T-helper 17 cell (primary cell): Measurements from ENCODE around the gene GDI2. TPM values are rescaled to one million over a fixed set of nuclear protein-coding genes. Genes with fewer than 3 reads are reported as not detected.

Source experiments
- ATAC-seq: fragments of 150-1000 bp; cut with Tn5 transposase; 2 replicates; pipeline ENCODE4 v1.10.0; 2021; ENCODE audit warnings: mild to moderate bottlenecking, moderate library complexity
- DNase-seq, 3 donors: peaks; one replicate each; pipeline versions ENCODE4 v3.0.0 to v3.0.0-alpha.2; 2020 to 2021
- H3K9me3 ChIP-seq: one replicate; pipeline ENCODE4 v1.7.0; 2013; ENCODE audit warnings: low read length, mild to moderate bottlenecking; ENCODE audit not compliant: control insufficient read depth, poor library complexity, severe bottlenecking
- H3K27ac Mint-ChIP-seq: one replicate; pipeline ENCODE4 v1.8.0; 2022; ENCODE audit warnings: mild to moderate bottlenecking, moderate library complexity, mixed read lengths
- H3K27me3 Mint-ChIP-seq: one replicate; pipeline ENCODE4 v1.8.0; 2022; ENCODE audit warnings: mixed read lengths
- H3K36me3 Mint-ChIP-seq: one replicate; pipeline ENCODE4 v1.8.0; 2022; ENCODE audit warnings: low read depth, mixed read lengths
- H3K4me1 Mint-ChIP-seq: one replicate; pipeline ENCODE4 v1.8.0; 2022; ENCODE audit warnings: mild to moderate bottlenecking, mixed read lengths
- H3K4me3 Mint-ChIP-seq: one replicate; pipeline ENCODE4 v1.8.0; 2022; ENCODE audit warnings: mild to moderate bottlenecking, moderate library complexity, mixed read lengths
- total RNA-seq, 4 donors: library from RNA in 2 of 4; stranded (reverse) in 2 of 4; gene quantifications; one replicate each; pipeline ENCODE4 v1.2.3 and lab custom pipeline; 2022 to 2026

Gene GDI2
- total RNA-seq, 2 donors from 2014 or later = 95.5 to 109 TPM

DNA sequence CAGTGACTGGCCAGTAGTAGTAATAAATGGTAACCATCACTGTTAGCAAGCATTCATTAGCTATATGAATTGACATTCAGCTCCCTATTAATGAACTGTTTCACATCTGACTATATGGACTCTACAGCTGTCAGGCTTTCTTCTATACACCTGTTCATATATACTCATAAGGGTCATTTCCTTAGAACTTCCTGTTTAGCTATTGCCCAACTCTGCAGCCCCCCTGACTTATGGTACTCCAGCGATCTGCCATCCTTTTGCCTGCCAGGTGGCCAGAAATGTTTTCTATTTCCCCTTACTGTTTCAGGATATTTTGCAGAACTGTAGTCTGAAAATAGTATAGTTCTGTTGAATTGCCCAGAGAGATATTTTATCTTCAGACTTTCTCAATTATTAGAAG, 72.0 kb downstream of the GDI2 start:
- peaks cover 18% of the 10 kb centered on the region for H3K4me1 Mint-ChIP-seq
- peak overlapping the region; percentile 82 for H3K27ac Mint-ChIP-seq
- H3K27me3 Mint-ChIP-seq = no peaks in the 10 kb centered on the region
- DNase-seq (no peak), ATAC-seq (no peak)
- H3K9me3 ChIP-seq = no peaks in the 10 kb centered on the region
- no peak overlapping the region for H3K4me3 Mint-ChIP-seq
- H3K36me3 Mint-ChIP-seq = peaks cover 6% of the 10 kb centered on the region

- Mint-ChIP-seq H3K36me3 (peaks cover 8% of the 10 kb centered on the region), H3K27me3 (no peaks in the 10 kb centered on the region), H3K4me1 (peaks cover 23% of the 10 kb centered on the region), H3K27ac (no peak overlapping the region), H3K4me3 (no peak overlapping the region)
- DNase-seq (no peak), ATAC-seq (no peak)
- no peaks in the 10 kb centered on the region for H3K9me3 ChIP-seq
These were observed 74.8 kb downstream of the GDI2 start for GRCh38 chr10:5738427-5738826.

- no peak overlapping the region for H3K27ac Mint-ChIP-seq
- no peak overlapping the region for H3K4me3 Mint-ChIP-seq
- ATAC-seq (no peak), DNase-seq (no peak)
- H3K36me3 Mint-ChIP-seq = peaks cover 8% of the 10 kb centered on the region
- H3K4me1 Mint-ChIP-seq = peaks cover 26% of the 10 kb centered on the region
- no peaks in the 10 kb centered on the region for H3K9me3 ChIP-seq
- H3K27me3 Mint-ChIP-seq = no peaks in the 10 kb centered on the region
These were observed 75.9 kb downstream of the GDI2 start for GRCh38 chr10:5737352-5737751.

- peaks cover 8% of the 10 kb centered on the region for H3K36me3 Mint-ChIP-seq
- H3K27me3 Mint-ChIP-seq = no peaks in the 10 kb centered on the region
- no peak overlapping the region for H3K4me3 Mint-ChIP-seq
- H3K9me3 ChIP-seq = no peaks in the 10 kb centered on the region
- ATAC-seq (no peak), DNase-seq (no peak)
- peaks cover 31% of the 10 kb centered on the region for H3K4me1 Mint-ChIP-seq
- H3K27ac Mint-ChIP-seq = peak overlapping the region; percentile 41
These were observed 76.6 kb downstream of the GDI2 start for GRCh38 chr10:5736591-5736990.

GRCh38 chr10:5735119-5735518, 78.1 kb downstream of the GDI2 start:
- ATAC-seq = no peak
- H3K4me3 Mint-ChIP-seq = peak overlapping the region; percentile 41
- H3K4me1 Mint-ChIP-seq = peaks cover 21% of the 10 kb centered on the region
- no peak for DNase-seq
- H3K27me3 Mint-ChIP-seq = no peaks in the 10 kb centered on the region
- H3K9me3 ChIP-seq = no peaks in the 10 kb centered on the region
- peaks cover 9% of the 10 kb centered on the region for H3K36me3 Mint-ChIP-seq
- H3K27ac Mint-ChIP-seq = peak overlapping the region; percentile 57

GRCh38 chr10:5732141-5732540, 81.1 kb downstream of the GDI2 start:
- ATAC-seq (no peak), DNase-seq (no peak)
- no peaks in the 10 kb centered on the region for H3K27me3 Mint-ChIP-seq
- H3K4me3 Mint-ChIP-seq = no peak overlapping the region
- peaks cover 12% of the 10 kb centered on the region for H3K36me3 Mint-ChIP-seq
- H3K27ac Mint-ChIP-seq = peak overlapping the region; percentile 21
- H3K4me1 Mint-ChIP-seq = peaks cover 16% of the 10 kb centered on the region
- H3K9me3 ChIP-seq = no peaks in the 10 kb centered on the region

DNA sequence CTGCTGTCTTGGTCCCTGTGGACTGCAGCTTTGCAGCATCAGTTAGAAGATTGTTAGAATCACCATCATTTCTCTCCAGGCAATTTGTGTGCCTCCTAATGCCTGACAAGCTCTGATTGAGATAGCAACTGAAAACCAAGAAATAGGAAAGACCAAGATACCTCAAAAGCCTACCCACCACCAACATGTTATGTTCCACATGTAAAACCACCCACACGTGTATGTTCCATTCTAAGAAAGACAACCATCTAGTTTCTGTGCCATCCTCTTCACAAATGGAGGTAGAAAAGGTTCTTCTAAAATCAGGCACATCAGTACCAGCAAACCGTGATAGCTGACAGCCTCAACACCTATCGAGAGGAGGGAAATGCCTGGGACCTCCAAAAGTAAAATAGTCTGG, 81.7 kb downstream of the GDI2 start:
- peaks cover 11% of the 10 kb centered on the region for H3K36me3 Mint-ChIP-seq
- H3K27ac Mint-ChIP-seq = peak overlapping the region; percentile 21
- peaks cover 14% of the 10 kb centered on the region for H3K4me1 Mint-ChIP-seq
- ATAC-seq = no peak
- no peaks in the 10 kb centered on the region for H3K9me3 ChIP-seq
- no peaks in the 10 kb centered on the region for H3K27me3 Mint-ChIP-seq
- no peak for DNase-seq
- no peak overlapping the region for H3K4me3 Mint-ChIP-seq

DNA sequence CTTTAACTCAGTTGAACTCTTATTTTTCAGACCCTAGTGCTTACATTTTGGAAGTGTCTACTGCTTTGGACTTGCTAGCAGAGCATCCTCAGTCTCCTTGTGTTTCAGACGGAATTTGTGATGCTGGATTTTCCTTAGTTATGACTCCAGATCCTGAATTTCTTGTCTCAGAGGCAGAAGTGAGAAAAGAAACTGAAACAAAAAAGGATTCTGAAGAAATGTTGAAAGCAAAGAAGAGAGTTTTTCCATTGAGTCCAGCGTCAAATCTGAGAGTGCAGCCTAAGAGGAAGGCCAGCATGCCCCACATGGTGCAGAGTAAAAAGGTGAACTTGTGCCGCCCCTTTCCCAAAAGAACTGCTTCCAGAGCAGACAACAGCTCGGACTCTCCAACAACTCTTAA, 82.5 kb downstream of the GDI2 start:
- peaks cover 14% of the 10 kb centered on the region for H3K4me1 Mint-ChIP-seq
- H3K4me3 Mint-ChIP-seq = peak overlapping the region; percentile 39
- ATAC-seq = no peak
- no peaks in the 10 kb centered on the region for H3K9me3 ChIP-seq
- H3K27me3 Mint-ChIP-seq = no peaks in the 10 kb centered on the region
- DNase-seq = no peak
- peak overlapping the region; percentile 63 for H3K27ac Mint-ChIP-seq
- H3K36me3 Mint-ChIP-seq = peaks cover 10% of the 10 kb centered on the region

DNA sequence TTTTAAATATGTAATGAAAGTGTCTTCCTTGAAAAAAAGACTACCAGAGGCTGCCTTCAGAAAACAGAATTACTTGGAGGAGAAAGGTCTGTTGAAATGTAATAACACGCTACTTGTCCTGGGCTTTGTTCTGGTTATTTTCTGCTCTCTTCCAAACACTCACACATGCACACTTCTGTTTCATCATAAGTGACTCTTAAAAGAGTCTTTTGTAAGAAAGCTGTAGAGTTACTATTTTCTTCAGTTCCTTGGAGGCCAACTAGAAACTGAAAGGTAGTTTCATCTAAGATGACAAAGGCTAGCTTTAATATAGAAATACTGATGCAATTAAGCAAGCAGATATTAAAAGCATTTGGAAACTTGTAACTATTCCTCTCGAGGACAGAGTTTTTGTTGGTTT, 89.5 kb downstream of the GDI2 start:
- Mint-ChIP-seq H3K36me3 (peaks cover 7% of the 10 kb centered on the region), H3K27me3 (no peaks in the 10 kb centered on the region), H3K4me1 (peaks cover 11% of the 10 kb centered on the region), H3K4me3 (no peak overlapping the region), H3K27ac (no peak overlapping the region)
- ATAC-seq (no peak), DNase-seq (no peak)
- no peaks in the 10 kb centered on the region for H3K9me3 ChIP-seq

GRCh38 chr10:5720182-5720581, 93.1 kb downstream of the GDI2 start:
- ATAC-seq (no peak), DNase-seq (no peak)
- Mint-ChIP-seq H3K27me3 (no peaks in the 10 kb centered on the region), H3K4me1 (peaks cover 17% of the 10 kb centered on the region), H3K36me3 (peaks cover 4% of the 10 kb centered on the region), H3K27ac (no peak overlapping the region), H3K4me3 (no peak overlapping the region)
- no peaks in the 10 kb centered on the region for H3K9me3 ChIP-seq

DNA sequence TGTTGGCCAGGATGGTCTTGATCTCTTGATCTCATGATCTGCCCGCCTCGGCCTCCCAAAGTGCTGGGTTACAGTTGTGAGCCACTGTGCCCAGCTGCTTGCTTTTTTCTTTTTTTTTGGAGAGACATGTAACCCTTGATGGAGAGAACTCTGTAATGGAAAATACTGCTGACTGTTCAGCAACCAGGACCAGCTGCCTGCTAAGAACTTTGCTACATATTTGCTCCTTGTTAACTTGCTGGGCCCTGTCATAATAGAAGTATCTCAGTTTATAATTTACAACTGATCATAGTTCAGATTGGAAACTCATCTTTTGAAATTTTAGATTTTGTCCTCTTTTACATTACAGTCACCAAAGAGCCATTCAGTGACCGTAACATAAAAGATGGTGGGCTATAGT, 93.7 kb downstream of the GDI2 start:
- Mint-ChIP-seq H3K27me3 (no peaks in the 10 kb centered on the region), H3K36me3 (peaks cover 4% of the 10 kb centered on the region), H3K4me3 (no peak overlapping the region), H3K27ac (peak overlapping the region; percentile 57), H3K4me1 (peaks cover 21% of the 10 kb centered on the region)
- no peaks in the 10 kb centered on the region for H3K9me3 ChIP-seq
- ATAC-seq (no peak), DNase-seq (no peak)

Other genes with a start within 250 kb of the GDI2 start
- gene ASB13, start 146.8 kb downstream of the GDI2 start, total RNA-seq = 10 to 100 TPM in 1 of 2 donors, 1 to 10 TPM in 1; 6.0 to 11.6 TPM
- 10 to 100 TPM; 50.6 to 63.6 TPM for gene TASOR2, start 128.6 kb downstream of the GDI2 start, total RNA-seq
- gene ANKRD16, start 76.5 kb upstream of the GDI2 start, total RNA-seq = 1 to 10 TPM; 3.2 to 4.0 TPM
- 10 to 100 TPM; 51.6 to 69.0 TPM for gene FBH1, start 76.8 kb upstream of the GDI2 start, total RNA-seq
- gene IL15RA, start 164.1 kb upstream of the GDI2 start, total RNA-seq = 10 to 100 TPM; 12.6 to 13.0 TPM
- 10 to 100 TPM; 51.7 to 59.2 TPM for gene IL2RA, start 248.9 kb upstream of the GDI2 start, total RNA-seq